Small intestine (tissue), 7 donors: ENCODE measurements around the gene ASPG. TPM values are rescaled to one million over a fixed set of nuclear protein-coding genes. Genes with fewer than 3 reads are reported as not detected.

ENCODE experiments used
- DNase-seq, 2 donors: peaks; one replicate each; pipeline versions ENCODE4 v3.0.0 to v3.0.0-alpha.2; 2013
- FAIRE-seq: peaks from 2 replicates; lab custom pipeline; 2012; peaks lifted over from hg19 to GRCh38; lab: Jason Lieb, UNC
- H3K27ac ChIP-seq, 3 donors: one replicate each; pipeline ENCODE4 v1.5.1; 2013; ENCODE audit warnings: low read length in 2 of 3, mild to moderate bottlenecking in 2 of 3, control low read depth in 1 of 3, inconsistent platforms in 1 of 3, low read depth in 1 of 3, moderate library complexity in 1 of 3
- H3K27me3 ChIP-seq, 3 donors: one replicate each; pipeline ENCODE4 v1.6.1; 2013; ENCODE audit warnings: low read length in 3 of 3, inconsistent platforms in 1 of 3; ENCODE audit not compliant: control insufficient read depth in 3 of 3, insufficient read depth in 3 of 3
- H3K36me3 ChIP-seq, 3 donors: one replicate each; pipeline ENCODE4 v1.6.1; 2013; ENCODE audit warnings: low read length in 3 of 3, inconsistent platforms in 1 of 3, low read depth in 1 of 3, mild to moderate bottlenecking in 1 of 3, moderate library complexity in 1 of 3; ENCODE audit not compliant: control insufficient read depth in 3 of 3, insufficient read depth in 2 of 3
- H3K4me1 ChIP-seq, 3 donors: one replicate each; pipeline ENCODE4 v1.6.1; 2013; ENCODE audit warnings: low read length in 2 of 3, inconsistent platforms in 1 of 3, low read depth in 1 of 3, mild to moderate bottlenecking in 1 of 3, moderate library complexity in 1 of 3; ENCODE audit not compliant: control insufficient read depth in 3 of 3, insufficient read depth in 2 of 3
- H3K4me3 ChIP-seq, 3 donors: one replicate each; pipeline ENCODE4 v1.5.1; 2013; ENCODE audit warnings: low read length in 3 of 3, control low read depth in 1 of 3, inconsistent platforms in 1 of 3, low read depth in 1 of 3, mild to moderate bottlenecking in 1 of 3, moderate library complexity in 1 of 3
- H3K9me3 ChIP-seq, 2 donors: one replicate each; pipeline ENCODE4 v1.6.1; 2013; ENCODE audit warnings: low read depth in 1 of 2, low read length in 1 of 2; ENCODE audit not compliant: control insufficient read depth in 2 of 2, insufficient read depth in 1 of 2
- WGBS, 3 donors: extraction: QIAGEN DNeasy Blood & Tissue Kit; methylation state at CpG; one replicate each; pipeline ENCODE4 v1.1.7; 2013; 5-methylcytosine and 5-hydroxymethylcytosine counted together
- polyA plus RNA-seq, 4 donors: library from polyadenylated mRNA; stranded (reverse) in 3 of 4; unstranded in 1 of 4; fragments of 200-250 nt in 3 of 4; fragments of 120-200 nt in 1 of 4; gene quantifications; one replicate each; pipeline versions ENCODE4 v1.2.1 to v1.2.3, GENCODE V29; 2013
- donor health status: healthy with polysubstance abuse.
- donor health status: control.
- donor health status: control.
- donor health status: Bipolar disorder and iron deficiency.
- donor health status: healthy.

ASPG gene
- polyA plus RNA-seq, 4 donors: 0.43 to 16.7 (median 2.3) TPM

DNA sequence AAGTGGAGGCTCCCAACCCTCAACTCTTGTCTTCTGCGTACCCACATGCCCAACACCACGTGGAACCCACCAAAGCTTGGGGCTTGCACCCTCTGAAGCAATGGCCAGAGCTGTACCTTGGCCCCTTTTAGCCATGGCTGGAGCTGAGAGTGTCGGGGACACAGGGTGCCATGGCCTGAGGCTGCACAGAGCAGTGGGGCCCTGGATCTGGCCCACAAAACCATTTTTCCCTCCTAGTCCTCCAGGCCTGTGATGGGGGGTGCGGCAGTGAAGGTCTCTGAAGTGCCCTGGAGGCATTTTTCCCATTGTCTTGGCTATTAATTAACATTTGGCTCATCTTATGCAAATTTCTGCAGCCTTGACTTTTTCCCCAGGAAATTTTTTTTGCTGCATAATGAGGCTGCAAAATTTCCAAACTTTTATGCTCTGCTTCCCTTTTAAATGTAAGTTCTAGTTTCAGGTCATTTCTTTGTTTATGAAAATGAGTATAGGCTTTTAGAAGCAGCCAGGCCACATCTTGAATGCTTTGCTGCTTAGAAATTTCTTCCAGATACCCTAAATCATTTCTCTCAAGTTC lies 18.7 kb upstream of the ASPG start:
- H3K4me1 ChIP-seq: no peaks in the 10 kb centered on the region
- H3K36me3 ChIP-seq: no peaks in the 10 kb centered on the region
- WGBS, 3 donors: 59 to 74% (median 71%) methylated on average over 4 of the region's 4 CpGs
- FAIRE-seq (no peak), DNase-seq (no peak)
- H3K4me3 ChIP-seq: no peak overlapping the region
- peaks cover 0 to 5% (median 3%) of the 10 kb centered on the region in 3 donors for H3K27me3 ChIP-seq
- H3K27ac ChIP-seq: no peak overlapping the region
- peaks cover 0 to 12% of the 10 kb centered on the region in 2 donors for H3K9me3 ChIP-seq

DNA sequence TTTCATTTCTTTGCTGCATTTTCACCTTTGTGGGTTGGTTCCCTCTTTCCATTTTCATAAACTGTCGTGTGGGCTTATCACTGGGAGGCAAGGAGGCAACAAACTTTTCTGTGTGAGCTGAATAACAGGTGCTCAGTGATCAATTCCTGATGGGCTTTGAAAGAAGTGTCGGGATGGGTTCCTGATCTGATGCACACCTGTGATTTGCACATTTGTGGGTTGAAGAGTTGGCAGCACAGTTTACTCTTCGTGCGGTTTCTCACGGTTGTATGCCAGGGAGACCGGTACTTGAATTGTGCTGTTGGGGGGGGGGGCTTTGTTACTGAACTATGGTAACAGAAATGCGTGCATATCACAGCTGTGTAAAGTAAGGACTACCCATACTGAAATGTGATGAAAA lies 16.0 kb upstream of the ASPG start:
- Histone ChIP-seq H3K27me3 (peaks cover 0 to 5% (median 3%) of the 10 kb centered on the region in 3 donors), H3K4me3 (no peak overlapping the region), H3K27ac (no peak overlapping the region), H3K36me3 (no peaks in the 10 kb centered on the region), H3K9me3 (peaks cover 0 to 17% of the 10 kb centered on the region in 2 donors), H3K4me1 (no peaks in the 10 kb centered on the region)
- no peak for DNase-seq
- no peak for FAIRE-seq
- WGBS, 3 donors: 86 to 89% (median 87%) methylated on average over 7 of the region's 7 CpGs

DNA sequence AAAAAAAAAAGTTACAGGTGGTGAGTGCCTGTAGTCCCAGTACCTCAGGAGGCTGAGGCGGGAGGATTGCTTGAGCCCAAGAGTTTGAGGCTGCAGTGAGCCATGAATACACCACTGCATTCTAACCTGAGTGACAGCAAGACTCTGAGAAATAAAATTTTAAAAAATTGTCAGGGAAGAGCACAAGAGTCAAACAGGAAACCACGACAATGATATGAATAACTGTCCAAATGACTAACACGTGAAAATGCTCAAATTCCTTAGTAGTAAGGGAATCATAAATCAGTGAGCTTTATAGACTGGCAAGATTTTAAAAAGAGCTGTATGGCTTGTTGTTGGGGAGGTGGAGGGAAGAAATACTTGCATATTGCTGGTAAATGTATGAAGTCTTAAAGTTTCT lies 12.9 kb upstream of the ASPG start:
- H3K4me3 ChIP-seq: no peak overlapping the region
- FAIRE-seq: no peak
- H3K9me3 ChIP-seq: peaks cover 0 to 9% of the 10 kb centered on the region in 2 donors
- 67 to 76% (median 73%) methylated on average over 3 of the region's 3 CpGs for WGBS, 3 donors
- H3K27ac ChIP-seq: no peak overlapping the region
- H3K27me3 ChIP-seq: peaks cover 0 to 5% (median 0%) of the 10 kb centered on the region in 3 donors
- no peaks in the 10 kb centered on the region for H3K36me3 ChIP-seq
- no peaks in the 10 kb centered on the region for H3K4me1 ChIP-seq
- no peak for DNase-seq

DNA sequence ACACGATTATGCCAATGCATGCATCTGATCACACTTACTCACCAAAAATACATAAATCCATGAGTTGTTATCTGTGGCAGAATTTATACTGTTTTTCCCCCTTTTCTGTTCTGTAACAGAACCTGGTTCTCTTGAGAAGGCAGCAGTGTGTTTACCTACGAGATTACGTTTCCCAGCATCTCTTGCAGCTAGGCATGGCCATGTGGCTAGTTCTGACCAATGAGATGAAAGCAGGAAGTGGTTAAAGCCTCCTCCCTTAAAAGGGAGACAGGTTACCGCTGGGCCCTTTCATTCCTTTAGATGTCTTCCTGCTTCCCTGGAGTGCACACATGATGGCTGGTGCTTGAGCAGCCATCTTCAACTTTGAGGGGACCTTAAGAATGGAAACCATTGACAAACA lies 11.7 kb upstream of the ASPG start:
- no peaks in the 10 kb centered on the region for H3K36me3 ChIP-seq
- H3K27me3 ChIP-seq: peaks cover 0 to 3% (median 0%) of the 10 kb centered on the region in 3 donors
- H3K4me1 ChIP-seq: no peaks in the 10 kb centered on the region
- H3K9me3 ChIP-seq: peaks cover 0 to 9% of the 10 kb centered on the region in 2 donors
- WGBS, 3 donors: 64 to 77% (median 66%) methylated on average over 4 of the region's 4 CpGs
- no peak for FAIRE-seq
- H3K27ac ChIP-seq: no peak overlapping the region
- DNase-seq: no peak
- no peak overlapping the region for H3K4me3 ChIP-seq

DNA sequence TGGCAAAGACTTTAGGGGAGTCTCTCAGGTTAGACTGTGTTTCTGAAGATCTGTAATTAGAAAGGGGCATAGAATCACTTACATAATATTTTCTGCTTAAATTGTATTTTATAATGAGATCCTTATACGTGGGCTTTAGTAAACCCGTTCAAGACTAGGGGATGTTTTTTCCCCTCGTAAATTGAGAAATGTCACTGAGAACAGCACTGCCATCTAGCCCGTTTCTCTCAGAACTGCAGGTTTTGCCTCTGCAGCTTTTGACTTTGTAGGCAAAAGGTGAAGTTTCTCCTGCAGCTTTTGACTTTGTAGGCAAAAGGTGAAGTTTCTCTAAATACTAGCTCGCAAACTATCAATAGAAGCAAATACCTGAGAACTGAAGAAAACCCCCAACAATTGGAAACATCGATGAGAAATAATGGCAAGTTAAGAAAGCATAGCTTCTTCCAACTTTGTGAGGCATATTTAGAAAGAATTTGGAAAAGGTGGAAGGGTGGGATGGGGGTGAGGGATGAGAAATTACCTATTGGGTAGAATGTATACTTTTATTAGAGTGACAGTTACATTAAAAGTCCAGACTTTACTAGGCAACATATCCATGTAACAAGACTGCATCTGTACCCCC lies 9.9 kb upstream of the ASPG start:
- Histone ChIP-seq H3K27ac (no peak overlapping the region), H3K36me3 (no peaks in the 10 kb centered on the region), H3K4me3 (no peak overlapping the region), H3K27me3 (no peaks in the 10 kb centered on the region), H3K9me3 (peaks cover 0 to 9% of the 10 kb centered on the region in 2 donors), H3K4me1 (peaks cover 0 to under 1% (median 0%) of the 10 kb centered on the region in 3 donors)
- FAIRE-seq (no peak), DNase-seq (no peak)
- 25 to 33% (median 33%) methylated on average over 6 of the region's 6 CpGs for WGBS, 3 donors

DNA sequence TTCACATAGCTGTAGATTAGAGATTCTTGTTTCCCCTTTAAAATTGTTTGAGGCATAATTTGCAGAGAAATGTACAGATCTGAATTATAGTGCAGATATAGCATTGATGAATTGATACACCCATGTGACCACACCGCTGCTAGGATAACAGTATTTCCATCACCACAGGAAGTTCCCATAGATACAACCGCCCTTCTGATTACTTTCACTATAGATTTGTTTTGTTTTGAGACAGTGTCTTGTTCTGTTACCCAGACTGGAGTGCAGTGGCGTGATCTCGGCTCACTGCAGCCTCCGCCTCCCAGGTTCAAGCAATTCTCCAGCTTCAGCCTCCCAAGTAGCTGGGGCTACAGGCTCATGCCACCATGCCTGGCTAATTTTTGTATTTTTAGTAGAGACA lies 8.8 kb upstream of the ASPG start:
- H3K4me3 ChIP-seq: no peak overlapping the region
- FAIRE-seq: no peak
- no peak for DNase-seq
- H3K27me3 ChIP-seq: no peaks in the 10 kb centered on the region
- peaks cover 0 to 9% of the 10 kb centered on the region in 2 donors for H3K9me3 ChIP-seq
- H3K36me3 ChIP-seq: no peaks in the 10 kb centered on the region
- WGBS, 3 donors: 47 to 56% (median 53%) methylated on average over 5 of the region's 5 CpGs
- no peak overlapping the region for H3K27ac ChIP-seq
- peaks cover 0 to 11% (median 0%) of the 10 kb centered on the region in 3 donors for H3K4me1 ChIP-seq

DNA sequence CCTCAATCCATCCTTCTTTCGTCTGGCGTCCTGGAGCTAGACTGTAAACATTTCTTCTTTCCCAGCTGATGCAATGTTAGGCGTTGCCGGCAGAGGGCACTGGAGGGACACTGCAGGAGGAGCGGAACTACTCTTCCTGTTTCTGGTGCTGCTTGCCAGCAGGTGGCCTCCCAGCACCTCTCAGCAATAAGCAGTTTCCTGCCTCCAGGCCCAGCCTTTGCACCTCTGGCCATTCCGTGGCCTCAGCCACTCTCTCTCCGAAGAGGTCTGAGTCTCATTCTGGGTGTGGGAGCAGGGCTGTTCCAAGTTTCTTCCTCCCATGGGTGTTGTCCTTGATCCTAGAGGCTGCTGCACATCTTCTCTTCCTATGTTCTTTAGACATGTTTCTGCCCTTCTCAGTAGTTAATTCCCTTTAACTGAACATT lies 7.5 kb upstream of the ASPG start:
- DNase-seq (peak; percentile 93 to 95), FAIRE-seq (no peak)
- Histone ChIP-seq H3K4me1 (peaks cover 0 to 22% (median 0%) of the 10 kb centered on the region in 3 donors), H3K27me3 (no peaks in the 10 kb centered on the region), H3K27ac (no peak overlapping the region), H3K9me3 (peaks cover 0 to 9% of the 10 kb centered on the region in 2 donors), H3K36me3 (no peaks in the 10 kb centered on the region), H3K4me3 (no peak overlapping the region)
- 1% methylated on average over 7 of the region's 7 CpGs for WGBS, 3 donors

DNA sequence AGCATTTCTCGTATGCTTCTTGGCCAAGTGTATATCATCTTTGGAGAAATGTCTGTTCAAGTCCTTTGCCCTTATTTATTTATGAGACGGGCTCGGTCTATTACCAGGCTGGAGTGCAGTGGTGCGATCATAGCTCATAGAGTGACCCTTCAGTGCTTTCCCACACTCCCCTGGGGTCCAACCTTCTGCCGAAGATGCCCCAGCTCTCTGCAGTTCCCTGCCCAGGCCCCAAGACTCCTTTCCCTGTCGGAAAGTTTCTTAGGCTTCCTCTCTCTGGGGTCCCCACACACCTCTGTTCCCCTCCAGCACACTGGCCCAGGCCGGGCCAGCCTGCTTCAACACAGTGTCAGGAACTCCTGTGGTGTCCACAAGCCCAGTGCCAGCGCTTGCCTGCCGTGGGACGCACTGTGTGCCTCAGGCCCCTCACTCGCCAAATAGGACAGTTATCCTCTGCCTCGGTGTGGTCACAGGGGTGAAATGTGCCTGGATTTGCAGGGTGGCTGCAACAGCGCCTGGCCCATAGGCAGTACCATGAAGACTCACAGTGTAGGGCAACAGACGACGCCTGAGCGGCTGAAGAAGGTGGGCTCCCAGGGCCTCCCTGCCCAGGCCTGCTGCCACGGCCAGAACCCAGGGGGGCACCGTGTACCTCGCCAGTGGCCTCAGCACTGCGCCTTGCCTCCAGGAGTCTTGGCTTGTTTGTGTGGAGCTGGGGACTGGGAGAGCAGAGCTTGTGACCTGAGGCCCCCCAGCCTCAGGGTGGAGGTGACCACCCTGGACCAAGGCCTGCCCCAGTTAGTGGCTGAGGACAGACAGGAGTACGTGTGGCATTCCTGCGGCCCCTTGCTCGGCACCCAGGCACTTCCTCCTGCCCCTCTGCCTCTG lies 4.9 kb upstream of the ASPG start:
- H3K9me3 ChIP-seq: no peaks in the 10 kb centered on the region
- H3K27ac ChIP-seq: no peak overlapping the region
- peaks cover 0 to 33% (median 7%) of the 10 kb centered on the region in 3 donors for H3K4me1 ChIP-seq
- no peak for FAIRE-seq
- H3K4me3 ChIP-seq: no peak overlapping the region
- H3K36me3 ChIP-seq: no peaks in the 10 kb centered on the region
- DNase-seq: no peak
- 74 to 85% (median 81%) methylated on average over 22 to 23 of the region's 23 CpGs for WGBS, 3 donors
- H3K27me3 ChIP-seq: peaks cover 0 to 9% (median 0%) of the 10 kb centered on the region in 3 donors
